ENCODE results near the gene TUB.

The TUB gene

GRCh38 chr11:8056810-8057463, 24.1 kb upstream of the TUB start:
- no peak overlapping the region for H2AFZ ChIP-seq (ENCODE audit: low read depth, low read length)
- peaks cover 9% of the 10 kb centered on the region for H3K4me1 ChIP-seq (ENCODE audit: insufficient read depth, low read length)
- H3K4me3 ChIP-seq (ENCODE audit: low read length): no peak overlapping the region
- H3K9me3 ChIP-seq (ENCODE audit: low read length): no peaks in the 10 kb centered on the region
- H3K27me3 ChIP-seq (ENCODE audit: insufficient read depth, low read length): peaks cover 4% of the 10 kb centered on the region
- no peaks in the 10 kb centered on the region for H3K36me3 ChIP-seq (ENCODE audit: insufficient read depth, low read length)

- Histone ChIP-seq H3K9me3 (ENCODE audit: low read length) (no peaks in the 10 kb centered on the region), H3K4me3 (ENCODE audit: low read length) (no peak overlapping the region), H3K36me3 (ENCODE audit: insufficient read depth, low read length) (no peaks in the 10 kb centered on the region), H2AFZ (ENCODE audit: low read depth, low read length) (no peak overlapping the region), H3K27me3 (ENCODE audit: insufficient read depth, low read length) (peaks cover 7% of the 10 kb centered on the region), H3K4me1 (ENCODE audit: insufficient read depth, low read length) (peaks cover 9% of the 10 kb centered on the region)
These were observed 22.8 kb upstream of the TUB start for GRCh38 chr11:8058216-8058615.

DNA sequence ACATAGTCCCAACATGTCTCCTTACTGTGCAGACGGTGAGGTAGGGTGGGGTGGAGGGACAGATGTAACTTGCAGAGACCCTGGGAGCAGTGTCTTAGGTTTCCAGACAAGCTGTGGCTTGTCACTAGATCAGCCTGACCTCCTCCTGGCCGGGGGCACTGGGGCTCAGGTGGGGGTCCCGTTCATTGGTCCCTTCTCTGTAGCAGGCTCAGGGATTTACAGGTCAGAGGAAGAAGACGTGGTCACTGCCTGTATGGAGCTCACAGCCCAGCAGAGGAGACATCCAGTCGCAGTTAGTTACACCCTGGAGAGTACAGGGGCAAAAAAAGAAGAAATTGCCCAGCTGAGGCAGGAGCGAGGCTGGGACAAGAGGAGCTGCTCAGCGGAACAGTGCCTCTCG, 22.0 kb upstream of the TUB start:
- Histone ChIP-seq H3K36me3 (ENCODE audit: insufficient read depth, low read length) (no peaks in the 10 kb centered on the region), H2AFZ (ENCODE audit: low read depth, low read length) (no peak overlapping the region), H3K4me3 (ENCODE audit: low read length) (no peak overlapping the region), H3K27me3 (ENCODE audit: insufficient read depth, low read length) (peaks cover 9% of the 10 kb centered on the region), H3K4me1 (ENCODE audit: insufficient read depth, low read length) (peaks cover 9% of the 10 kb centered on the region), H3K9me3 (ENCODE audit: low read length) (no peaks in the 10 kb centered on the region)

DNA sequence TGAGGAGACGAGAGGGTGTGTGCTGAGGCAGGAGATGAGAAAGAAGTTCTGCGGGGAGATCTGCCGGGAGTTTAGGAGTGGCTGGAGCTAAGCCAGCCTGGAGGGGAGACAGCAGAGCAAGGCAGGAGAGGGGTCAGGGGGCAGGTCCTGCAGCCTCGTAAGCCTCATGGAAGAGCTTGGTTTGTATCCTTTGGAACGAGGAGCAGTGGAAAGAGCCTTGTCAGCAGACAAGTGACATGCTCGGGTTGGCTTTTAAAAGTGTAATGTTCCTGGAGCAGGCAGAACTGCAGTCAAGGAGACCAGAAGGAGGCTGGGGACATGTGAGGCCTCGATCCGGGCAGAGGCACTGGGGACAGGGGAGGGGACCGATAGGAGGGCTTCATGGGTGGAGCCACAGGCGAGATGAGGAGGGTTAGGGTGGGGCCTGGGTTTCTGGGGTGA, 21.4 kb upstream of the TUB start:
- Histone ChIP-seq H3K4me3 (ENCODE audit: low read length) (no peak overlapping the region), H3K27me3 (ENCODE audit: insufficient read depth, low read length) (peaks cover 12% of the 10 kb centered on the region), H3K4me1 (ENCODE audit: insufficient read depth, low read length) (peaks cover 9% of the 10 kb centered on the region), H3K9me3 (ENCODE audit: low read length) (no peaks in the 10 kb centered on the region), H2AFZ (ENCODE audit: low read depth, low read length) (no peak overlapping the region), H3K36me3 (ENCODE audit: insufficient read depth, low read length) (no peaks in the 10 kb centered on the region)

- H3K9me3 ChIP-seq (ENCODE audit: low read length): no peaks in the 10 kb centered on the region
- peaks cover 12% of the 10 kb centered on the region for H3K27me3 ChIP-seq (ENCODE audit: insufficient read depth, low read length)
- H3K4me3 ChIP-seq (ENCODE audit: low read length): no peak overlapping the region
- peaks cover 9% of the 10 kb centered on the region for H3K4me1 ChIP-seq (ENCODE audit: insufficient read depth, low read length)
- H2AFZ ChIP-seq (ENCODE audit: low read depth, low read length): no peak overlapping the region
- no peaks in the 10 kb centered on the region for H3K36me3 ChIP-seq (ENCODE audit: insufficient read depth, low read length)
These were observed 20.8 kb upstream of the TUB start for GRCh38 chr11:8060146-8060719.

DNA sequence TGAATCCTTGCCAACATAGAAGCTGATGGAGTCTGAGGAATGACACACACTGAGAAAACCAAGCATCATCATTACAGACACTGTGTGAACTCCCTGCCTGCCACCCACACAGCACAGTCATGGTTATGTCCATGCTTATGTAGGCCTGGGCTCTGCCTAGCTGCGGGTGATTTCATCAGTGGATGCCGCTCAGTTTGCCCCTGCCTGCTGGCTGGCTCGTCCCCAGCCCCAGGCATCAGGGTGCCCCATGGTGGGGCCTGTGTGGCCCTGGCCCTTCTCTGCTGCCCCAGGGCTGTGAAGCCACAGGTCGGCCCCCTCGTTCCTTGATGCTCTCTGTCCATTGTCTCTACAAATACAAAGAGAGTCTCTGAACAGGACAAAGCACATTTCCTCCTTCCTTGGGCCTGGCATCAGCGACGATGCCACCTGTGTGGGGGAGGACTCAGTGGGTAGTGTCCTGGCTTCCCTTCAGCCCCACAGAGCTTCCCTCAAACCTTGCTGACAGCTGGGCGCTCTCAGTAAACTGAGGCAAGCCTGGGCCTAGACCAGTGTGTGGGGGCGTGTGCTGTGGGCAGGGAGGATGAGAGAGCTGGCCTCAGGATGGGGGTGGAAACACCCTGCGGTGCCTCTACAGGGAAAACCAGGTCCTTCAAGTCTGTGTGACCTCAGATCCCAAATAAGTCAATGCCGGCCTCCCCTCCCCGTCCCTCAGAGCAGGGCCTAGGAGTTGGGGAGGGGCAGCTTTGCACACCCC, 20.0 kb upstream of the TUB start:
- Histone ChIP-seq H3K4me3 (ENCODE audit: low read length) (no peak overlapping the region), H3K27me3 (ENCODE audit: insufficient read depth, low read length) (peaks cover 12% of the 10 kb centered on the region), H2AFZ (ENCODE audit: low read depth, low read length) (no peak overlapping the region), H3K4me1 (ENCODE audit: insufficient read depth, low read length) (peaks cover 9% of the 10 kb centered on the region), H3K36me3 (ENCODE audit: insufficient read depth, low read length) (no peaks in the 10 kb centered on the region), H3K9me3 (ENCODE audit: low read length) (no peaks in the 10 kb centered on the region)

- Histone ChIP-seq H2AFZ (ENCODE audit: low read depth, low read length) (no peak overlapping the region), H3K4me3 (ENCODE audit: low read length) (no peak overlapping the region), H3K4me1 (ENCODE audit: insufficient read depth, low read length) (peaks cover 9% of the 10 kb centered on the region), H3K36me3 (ENCODE audit: insufficient read depth, low read length) (no peaks in the 10 kb centered on the region), H3K9me3 (ENCODE audit: low read length) (no peaks in the 10 kb centered on the region), H3K27me3 (ENCODE audit: insufficient read depth, low read length) (peaks cover 13% of the 10 kb centered on the region)
These were observed 19.2 kb upstream of the TUB start for GRCh38 chr11:8061555-8062428.

- Histone ChIP-seq H3K4me3 (ENCODE audit: low read length) (no peak overlapping the region), H2AFZ (ENCODE audit: low read depth, low read length) (no peak overlapping the region), H3K9me3 (ENCODE audit: low read length) (no peaks in the 10 kb centered on the region), H3K4me1 (ENCODE audit: insufficient read depth, low read length) (peaks cover 9% of the 10 kb centered on the region), H3K27me3 (ENCODE audit: insufficient read depth, low read length) (peaks cover 13% of the 10 kb centered on the region), H3K36me3 (ENCODE audit: insufficient read depth, low read length) (no peaks in the 10 kb centered on the region)
These were observed 18.2 kb upstream of the TUB start for GRCh38 chr11:8062781-8063257.

GRCh38 chr11:8063324-8063723, 17.7 kb upstream of the TUB start:
- H2AFZ ChIP-seq (ENCODE audit: low read depth, low read length): no peak overlapping the region
- H3K36me3 ChIP-seq (ENCODE audit: insufficient read depth, low read length): no peaks in the 10 kb centered on the region
- no peak overlapping the region for H3K4me3 ChIP-seq (ENCODE audit: low read length)
- peaks cover 9% of the 10 kb centered on the region for H3K4me1 ChIP-seq (ENCODE audit: insufficient read depth, low read length)
- no peaks in the 10 kb centered on the region for H3K9me3 ChIP-seq (ENCODE audit: low read length)
- H3K27me3 ChIP-seq (ENCODE audit: insufficient read depth, low read length): peaks cover 13% of the 10 kb centered on the region

DNA sequence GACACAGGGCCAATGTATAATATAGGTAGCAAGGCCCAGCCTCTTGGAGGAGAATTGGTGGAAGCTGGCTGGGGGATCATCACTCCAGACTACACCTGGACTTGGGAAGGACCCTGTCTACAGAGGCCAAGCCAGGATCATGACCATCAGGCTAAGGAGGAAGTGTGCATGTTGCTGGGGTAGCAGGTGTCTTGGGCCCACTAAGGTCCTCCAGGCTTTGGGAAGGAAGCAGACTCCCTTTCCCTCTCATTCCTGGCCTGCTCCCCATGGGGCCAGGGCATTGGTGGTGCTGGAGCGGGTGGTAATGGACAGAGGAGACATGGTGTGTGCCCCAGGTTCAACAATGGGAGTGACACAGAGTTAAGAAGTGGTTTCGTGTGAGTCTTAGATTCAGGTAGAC, 16.0 kb upstream of the TUB start:
- H3K4me1 ChIP-seq (ENCODE audit: insufficient read depth, low read length): peaks cover 6% of the 10 kb centered on the region

GRCh38 chr11:8066036-8066910, 14.7 kb upstream of the TUB start:
- Histone ChIP-seq H3K27me3 (ENCODE audit: insufficient read depth, low read length) (peaks cover 13% of the 10 kb centered on the region), H3K36me3 (ENCODE audit: insufficient read depth, low read length) (no peaks in the 10 kb centered on the region), H2AFZ (ENCODE audit: low read depth, low read length) (no peak overlapping the region), H3K4me1 (ENCODE audit: insufficient read depth, low read length) (peaks cover 6% of the 10 kb centered on the region), H3K9me3 (ENCODE audit: low read length) (no peaks in the 10 kb centered on the region), H3K4me3 (ENCODE audit: low read length) (no peak overlapping the region)

More for the DNA sequence above, 16.0 kb upstream of the TUB start:
- Histone ChIP-seq H3K4me3 (ENCODE audit: low read length) (no peak overlapping the region), H3K27me3 (ENCODE audit: insufficient read depth, low read length) (peaks cover 13% of the 10 kb centered on the region), H3K9me3 (ENCODE audit: low read length) (no peaks in the 10 kb centered on the region), H2AFZ (ENCODE audit: low read depth, low read length) (no peak overlapping the region), H3K36me3 (ENCODE audit: insufficient read depth, low read length) (no peaks in the 10 kb centered on the region)

GRCh38 chr11:8066911-8067455, 14.0 kb upstream of the TUB start:
- Histone ChIP-seq H3K4me3 (ENCODE audit: low read length) (no peak overlapping the region), H3K9me3 (ENCODE audit: low read length) (no peaks in the 10 kb centered on the region), H3K4me1 (ENCODE audit: insufficient read depth, low read length) (peaks cover 7% of the 10 kb centered on the region), H2AFZ (ENCODE audit: low read depth, low read length) (no peak overlapping the region), H3K36me3 (ENCODE audit: insufficient read depth, low read length) (no peaks in the 10 kb centered on the region), H3K27me3 (ENCODE audit: insufficient read depth, low read length) (peaks cover 18% of the 10 kb centered on the region)
